CD14-positive monocyte (primary cell): Measurements from ENCODE around the gene BET1. TPM values are rescaled to one million over a fixed set of nuclear protein-coding genes. Genes with fewer than 3 reads are reported as not detected.

Experiments
- DNase-seq, 3 donors: peaks; one replicate each; pipeline ENCODE4 v3.0.0-alpha.2; 2011 to 2022
- H2AFZ ChIP-seq: 2 replicates; pipeline ENCODE4 v1.6.0; 2012; ENCODE audit warnings: mild to moderate bottlenecking, low read depth, low read length, inconsistent platforms; ENCODE audit not compliant: insufficient read depth, poor library complexity, severe bottlenecking
- H3K27ac ChIP-seq, 2 donors: 1 replicate in 1 of 2; 2 replicates in 1 of 2; pipeline ENCODE4 v1.5.1; 2012 to 2013; ENCODE audit warnings: low read length in 2 of 2, control low read depth in 1 of 2, inconsistent platforms in 1 of 2, low read depth in 1 of 2, mild to moderate bottlenecking in 1 of 2
- H3K27me3 ChIP-seq, 2 donors: one replicate each; pipeline versions ENCODE4 v1.6.0 to v1.6.1; 2011 to 2013; ENCODE audit warnings: low read length in 2 of 2; ENCODE audit not compliant: control insufficient read depth in 2 of 2, insufficient read depth in 2 of 2
- H3K36me3 ChIP-seq, 2 donors: replicated peaks in 1 of 2; 1 replicate in 1 of 2; 2 replicates in 1 of 2; pipeline versions ENCODE4 v1.5.1 to v1.6.1; 2012 to 2013; ENCODE audit warnings: low read length in 2 of 2, control low read depth in 1 of 2, inconsistent platforms in 1 of 2, mild to moderate bottlenecking in 1 of 2; ENCODE audit not compliant: insufficient read depth in 2 of 2, control insufficient read depth in 1 of 2
- H3K4me1 ChIP-seq, 2 donors: 1 replicate in 1 of 2; 2 replicates in 1 of 2; pipeline versions ENCODE4 v1.5.1 to v1.6.1; 2012 to 2013; ENCODE audit warnings: low read length in 2 of 2, control low read depth in 1 of 2, inconsistent platforms in 1 of 2, mild to moderate bottlenecking in 1 of 2, moderate library complexity in 1 of 2; ENCODE audit not compliant: insufficient read depth in 2 of 2, control insufficient read depth in 1 of 2
- H3K4me2 ChIP-seq: replicated peaks from 2 replicates; pipeline ENCODE3; 2012; ENCODE audit warnings: low read length, moderate library complexity, mild to moderate bottlenecking; ENCODE audit not compliant: poor library complexity, severe bottlenecking; ENCODE audit errors: extremely low read depth
- H3K4me3 ChIP-seq, 3 experiments: fragments of 200-600 bp in 1 of 3; sonication (generic) in 1 of 3; replicated peaks in 1 of 3; 1 replicate in 2 of 3; 2 replicates in 1 of 3; pipeline ENCODE4 v1.5.1; 2011 to 2013; ENCODE audit warnings: low read length in 3 of 3, mild to moderate bottlenecking in 3 of 3, control low read depth in 2 of 3, low read depth in 2 of 3, inconsistent platforms in 1 of 3, moderate library complexity in 1 of 3
- H3K79me2 ChIP-seq: 2 replicates; pipeline ENCODE4 v1.6.0; 2012; ENCODE audit warnings: mild to moderate bottlenecking, control low read depth, inconsistent platforms, low read length, moderate library complexity; ENCODE audit not compliant: insufficient read depth
- H3K9ac ChIP-seq: 2 replicates; pipeline ENCODE4 v1.6.0; 2017; ENCODE audit warnings: low read length, mild to moderate bottlenecking; ENCODE audit not compliant: insufficient read depth, poor library complexity, severe bottlenecking
- H3K9me3 ChIP-seq, 2 donors: replicated peaks in 1 of 2; 1 replicate in 1 of 2; 2 replicates in 1 of 2; pipeline versions ENCODE4 v1.5.1 to v1.6.1; 2012 to 2013; ENCODE audit warnings: low read length in 2 of 2, control low read depth in 1 of 2; ENCODE audit not compliant: control insufficient read depth in 1 of 2, insufficient read depth in 1 of 2
- H4K20me1 ChIP-seq: 2 replicates; pipeline ENCODE4 v1.6.0; 2012; ENCODE audit warnings: mild to moderate bottlenecking, low read length, control low read depth, moderate library complexity; ENCODE audit not compliant: insufficient read depth
- H3K27ac Mint-ChIP-seq, 7 donors: one replicate each; pipeline ENCODE4 v1.8.0; 2020; ENCODE audit warnings: mild to moderate bottlenecking in 7 of 7, mixed read lengths in 7 of 7, moderate library complexity in 6 of 7, inconsistent platforms in 2 of 7
- H3K27me3 Mint-ChIP-seq, 3 donors: one replicate each; pipeline ENCODE4 v1.8.0; 2021 to 2022; ENCODE audit warnings: low read depth in 3 of 3, mild to moderate bottlenecking in 3 of 3, mixed read lengths in 3 of 3, moderate library complexity in 3 of 3, inconsistent platforms in 1 of 3
- H3K36me3 Mint-ChIP-seq, 2 donors: one replicate each; pipeline ENCODE4 v1.8.0; 2020; ENCODE audit warnings: mixed read lengths in 2 of 2, inconsistent platforms in 1 of 2, mild to moderate bottlenecking in 1 of 2
- H3K4me1 Mint-ChIP-seq: one replicate; pipeline ENCODE4 v1.8.0; 2020; ENCODE audit warnings: mild to moderate bottlenecking, mixed read lengths
- H3K4me3 Mint-ChIP-seq, 2 donors: one replicate each; pipeline ENCODE4 v1.8.0; 2020; ENCODE audit warnings: mild to moderate bottlenecking in 2 of 2, mixed read lengths in 2 of 2, moderate library complexity in 1 of 2
- H3K9me3 Mint-ChIP-seq, 7 donors: one replicate each; pipeline ENCODE4 v1.8.0; 2020 to 2022; ENCODE audit warnings: mixed read lengths in 7 of 7, mild to moderate bottlenecking in 6 of 7, moderate library complexity in 6 of 7, inconsistent platforms in 2 of 7
- WGBS: methylation state at CpG from one replicate; pipeline ENCODE4 v1.1.5; 2013; ENCODE audit warnings: missing lambda C conversion rate; ENCODE audit not compliant: insufficient coverage; 5-methylcytosine and 5-hydroxymethylcytosine counted together
- intact Hi-C, 2 donors: fragments of 100-400 bp; cut with micrococcal nuclease; formaldehyde crosslinking; loops; one replicate each; pipeline versions ENCODE4 v1.15.0 to v1.15.1; 2023
- polyA plus RNA-seq, 3 donors: library from polyadenylated mRNA; depleted of rRNA in 1 of 3; unstranded in 2 of 3; stranded (reverse) in 1 of 3; fragments of 300-500 nt in 2 of 3; fragments of >200 nt in 1 of 3; fragmentation: Illumina TruSeq in 2 of 3; gene quantifications; 1 replicate in 2 of 3; 2 replicates in 1 of 3; pipeline ENCODE4 v1.2.3, GENCODE V29; 2012 to 2021
- TF ChIP-seq, protein P1 (sequence below): fragments of 200-600 bp; IDR thresholded peaks from one replicate; pipeline ENCODE4 v1.8.0; 2022; ENCODE audit warnings: antibody characterized with exemption, mild to moderate bottlenecking

The BET1 gene
- polyA plus RNA-seq, 3 donors, result 5.4 to 14.1 (median 8.2) TPM

DNA sequence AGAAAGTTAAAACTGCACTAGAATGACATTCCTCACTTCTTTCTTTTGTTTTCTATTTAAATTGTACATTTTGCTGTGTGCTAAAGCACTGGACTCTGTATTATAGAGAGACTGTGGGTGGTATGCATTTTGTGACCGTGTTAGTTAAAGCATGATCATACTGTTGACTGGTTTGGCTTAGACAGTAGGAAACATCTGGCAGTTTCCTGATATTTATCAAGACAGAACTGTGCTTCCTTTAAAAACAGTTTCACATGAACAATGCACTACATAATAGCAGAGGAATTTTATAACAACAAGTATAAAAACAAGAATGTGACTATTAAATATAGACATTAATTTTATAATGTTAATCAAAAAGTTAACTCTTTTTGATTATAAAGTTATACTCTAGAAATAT, 59.5 kb downstream of the BET1 start:
- no peak overlapping the region for H3K27ac Mint-ChIP-seq
- Histone ChIP-seq H4K20me1 (no peaks in the 10 kb centered on the region), H3K27me3 (no peaks in the 10 kb centered on the region)

DNA sequence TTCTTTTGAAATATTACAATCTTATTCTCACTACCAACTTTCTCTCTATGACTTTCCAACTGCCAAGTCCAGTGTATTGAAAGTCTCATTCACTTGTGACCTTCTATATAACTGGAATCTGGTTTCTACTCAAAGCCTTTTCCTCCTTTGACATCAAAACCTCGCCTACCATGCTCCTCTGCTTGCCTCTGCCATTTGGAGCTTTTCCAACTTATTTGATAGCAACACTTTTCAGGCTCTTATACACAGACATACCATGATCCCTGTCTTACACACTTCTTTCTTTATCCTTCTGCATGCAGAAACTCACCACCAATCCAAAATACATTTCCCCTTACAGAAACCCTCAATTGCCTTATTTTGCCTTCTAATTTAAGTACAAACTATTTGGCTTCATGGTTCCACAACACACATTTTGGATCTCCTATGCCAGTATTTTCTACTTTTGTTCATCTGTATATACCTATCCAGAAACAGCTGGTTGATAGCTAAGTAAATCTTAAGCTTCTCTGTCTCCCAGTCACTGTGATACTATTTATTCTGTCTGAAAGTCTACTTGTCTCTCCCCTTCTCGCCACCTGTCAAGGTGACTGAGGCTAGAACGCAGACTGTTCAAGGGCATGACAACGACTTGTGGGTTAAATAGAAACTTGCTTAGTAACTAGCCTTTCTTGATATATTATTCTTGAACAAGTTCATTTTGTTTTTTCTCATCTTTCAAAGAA, 60.2 kb downstream of the BET1 start:
- H3K9me3 ChIP-seq, result no peaks in the 10 kb centered on the region
- no peaks in the 10 kb centered on the region for H4K20me1 ChIP-seq
- no peaks in the 10 kb centered on the region for H3K36me3 ChIP-seq
- H3K9ac ChIP-seq, result no peak overlapping the region
- no peak overlapping the region for H3K27ac Mint-ChIP-seq
- H3K4me3 Mint-ChIP-seq, result no peak overlapping the region
- H3K27me3 ChIP-seq, result no peaks in the 10 kb centered on the region
- H3K4me1 ChIP-seq, result no peaks in the 10 kb centered on the region
- DNase-seq, result no peak
- H3K79me2 ChIP-seq, result no peaks in the 10 kb centered on the region
- no peak overlapping the region for H3K4me3 ChIP-seq
- no peaks in the 10 kb centered on the region for H3K27me3 Mint-ChIP-seq
- no peak overlapping the region for H3K4me2 ChIP-seq
- intact Hi-C loops, result no loop called here
- peaks cover 0 to 3% (median 0%) of the 10 kb centered on the region in 7 donors for H3K9me3 Mint-ChIP-seq
- TF ChIP-seq, protein P1, sequence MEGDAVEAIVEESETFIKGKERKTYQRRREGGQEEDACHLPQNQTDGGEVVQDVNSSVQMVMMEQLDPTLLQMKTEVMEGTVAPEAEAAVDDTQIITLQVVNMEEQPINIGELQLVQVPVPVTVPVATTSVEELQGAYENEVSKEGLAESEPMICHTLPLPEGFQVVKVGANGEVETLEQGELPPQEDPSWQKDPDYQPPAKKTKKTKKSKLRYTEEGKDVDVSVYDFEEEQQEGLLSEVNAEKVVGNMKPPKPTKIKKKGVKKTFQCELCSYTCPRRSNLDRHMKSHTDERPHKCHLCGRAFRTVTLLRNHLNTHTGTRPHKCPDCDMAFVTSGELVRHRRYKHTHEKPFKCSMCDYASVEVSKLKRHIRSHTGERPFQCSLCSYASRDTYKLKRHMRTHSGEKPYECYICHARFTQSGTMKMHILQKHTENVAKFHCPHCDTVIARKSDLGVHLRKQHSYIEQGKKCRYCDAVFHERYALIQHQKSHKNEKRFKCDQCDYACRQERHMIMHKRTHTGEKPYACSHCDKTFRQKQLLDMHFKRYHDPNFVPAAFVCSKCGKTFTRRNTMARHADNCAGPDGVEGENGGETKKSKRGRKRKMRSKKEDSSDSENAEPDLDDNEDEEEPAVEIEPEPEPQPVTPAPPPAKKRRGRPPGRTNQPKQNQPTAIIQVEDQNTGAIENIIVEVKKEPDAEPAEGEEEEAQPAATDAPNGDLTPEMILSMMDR, result no peak
- H2AFZ ChIP-seq, result no peak overlapping the region
- H3K4me1 Mint-ChIP-seq, result no peaks in the 10 kb centered on the region
- 45% methylated on average over 1 of the region's 4 CpGs for WGBS
- no peak overlapping the region for H3K27ac ChIP-seq
- no peaks in the 10 kb centered on the region for H3K36me3 Mint-ChIP-seq

More for the DNA sequence above, 59.5 kb downstream of the BET1 start:
- no CpG with 5 or more reads among the region's 1 CpG for WGBS
- Mint-ChIP-seq H3K9me3 (peaks cover 0 to 3% (median 0%) of the 10 kb centered on the region in 7 donors), H3K36me3 (no peaks in the 10 kb centered on the region), H3K27me3 (no peaks in the 10 kb centered on the region), H3K4me1 (no peaks in the 10 kb centered on the region), H3K4me3 (no peak overlapping the region)
- Histone ChIP-seq H3K4me1 (no peaks in the 10 kb centered on the region), H3K27ac (no peak overlapping the region), H3K36me3 (no peaks in the 10 kb centered on the region), H3K4me3 (no peak overlapping the region), H3K9me3 (no peaks in the 10 kb centered on the region), H2AFZ (no peak overlapping the region), H3K9ac (no peak overlapping the region), H3K79me2 (no peaks in the 10 kb centered on the region), H3K4me2 (no peak overlapping the region)
- TF ChIP-seq, protein P1, result no peak
- intact Hi-C loops, result no loop called here
- no peak for DNase-seq

Other genes starting within 250 kb of the BET1 start
- not detected for gene TFPI2, start 113.6 kb downstream of the BET1 start, polyA plus RNA-seq
- not detected for gene GNGT1, start 97.8 kb downstream of the BET1 start, polyA plus RNA-seq
- gene GNG11, start 82.6 kb downstream of the BET1 start, polyA plus RNA-seq, result 1 to 10 TPM in 2 of 3 donors, not detected in 1; 1.0 to 1.6 TPM